ENCODE results near the gene TSEN34.
A peak's percentile ranks its signal among the peaks of the same experiment; 100 is the strongest.
"Not testable (repeated sequence)": the region's sequence is repeated elsewhere in the genome, so short reads cannot be mapped to it uniquely, and the experiment has no call there.

TSEN34 gene

DNA sequence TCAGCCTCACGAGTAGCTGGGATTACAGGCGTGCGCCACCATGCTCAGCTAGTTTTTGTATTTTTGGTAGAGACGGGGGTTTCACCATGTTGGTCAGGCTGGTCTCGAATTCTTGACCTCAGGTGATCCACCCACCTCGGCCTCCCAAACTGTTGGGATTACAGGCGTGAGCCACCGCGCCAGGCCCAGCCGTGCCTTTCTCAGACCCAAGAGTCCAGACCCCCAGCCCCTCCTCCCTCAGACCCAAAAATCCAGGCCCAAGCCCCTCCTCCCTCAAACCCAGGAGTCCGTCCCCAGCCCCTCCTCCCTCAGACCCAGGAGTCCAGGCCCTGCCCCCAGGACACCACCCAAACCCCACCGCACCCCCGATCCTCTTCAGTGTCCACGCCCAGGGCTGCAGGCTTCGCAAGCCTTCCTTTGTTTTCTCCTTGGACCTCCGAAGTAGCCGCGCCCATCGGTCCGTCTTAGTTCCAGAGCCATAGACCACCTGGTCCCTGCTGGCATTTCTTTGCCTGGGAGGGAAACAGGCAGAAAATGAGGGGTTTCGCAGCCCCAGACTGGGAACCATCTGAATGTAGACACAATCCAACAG is 21.9 kb upstream of the TSEN34 start:
- H3K27me3 Mint-ChIP-seq = peaks cover 43% of the 10 kb centered on the region
- CTCF ChIA-PET = interaction anchor here (1.0 to 2.7 kb wide), 5 partner anchors 25 to 97 kb away, joined by 3 to 16 read pairs (median 5); no protein-coding TSS in a partner anchor
- no peak for DNase-seq
- H3K36me3 Mint-ChIP-seq = peaks cover 3% of the 10 kb centered on the region
- peaks cover 18% of the 10 kb centered on the region for H3K4me1 Mint-ChIP-seq
- H3K27ac Mint-ChIP-seq = no peak overlapping the region
- H3K4me3 Mint-ChIP-seq = no peak overlapping the region
- H3K9me3 Mint-ChIP-seq = no peaks in the 10 kb centered on the region

DNA sequence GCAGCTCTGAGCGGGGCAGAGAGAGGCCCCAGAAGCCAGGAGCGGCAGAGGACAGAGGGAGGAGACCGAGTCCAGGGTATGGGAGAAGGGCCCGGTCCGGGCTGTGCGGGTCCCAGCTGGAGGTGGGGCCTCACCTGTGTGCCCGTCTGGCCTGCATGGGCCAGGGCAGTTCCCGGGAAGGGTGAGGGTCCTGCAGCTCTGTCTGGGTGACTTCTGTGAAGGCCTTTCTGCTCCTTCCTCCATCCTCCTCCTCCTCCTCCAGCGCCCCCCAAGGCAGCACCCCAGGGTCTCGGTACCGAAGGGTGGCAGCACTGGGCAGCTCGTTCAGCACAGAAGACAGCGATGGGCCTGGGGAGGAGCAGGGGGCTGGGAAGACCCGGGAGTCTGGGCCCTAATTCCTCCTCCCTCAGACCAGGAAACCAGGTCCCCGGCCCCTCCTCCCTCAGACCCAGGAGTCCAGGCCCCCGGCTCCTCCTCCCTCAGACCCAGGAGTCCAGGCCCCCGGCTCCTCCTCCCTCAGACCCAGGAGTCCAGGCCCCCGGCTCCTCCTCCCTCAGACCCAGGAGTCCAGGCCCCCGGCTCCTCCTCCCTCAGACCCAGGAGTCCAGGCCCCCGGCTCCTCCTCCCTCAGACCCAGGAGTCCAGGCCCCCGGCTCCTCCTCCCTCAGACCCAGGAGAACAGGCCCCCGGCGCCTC is 19.2 kb upstream of the TSEN34 start:
- not testable (repeated sequence) for H3K9me3 Mint-ChIP-seq, H3K36me3 Mint-ChIP-seq, H3K4me1 Mint-ChIP-seq, H3K4me3 Mint-ChIP-seq, DNase-seq
- CTCF ChIA-PET = interaction anchor here (2.6 to 2.7 kb wide), 2 partner anchors 60 to 94 kb away, joined by 11 to 16 read pairs; no protein-coding TSS in a partner anchor
- peak overlapping the region; percentile 49 for H3K27ac Mint-ChIP-seq
- H3K27me3 Mint-ChIP-seq = peaks cover 17% of the 10 kb centered on the region

DNA sequence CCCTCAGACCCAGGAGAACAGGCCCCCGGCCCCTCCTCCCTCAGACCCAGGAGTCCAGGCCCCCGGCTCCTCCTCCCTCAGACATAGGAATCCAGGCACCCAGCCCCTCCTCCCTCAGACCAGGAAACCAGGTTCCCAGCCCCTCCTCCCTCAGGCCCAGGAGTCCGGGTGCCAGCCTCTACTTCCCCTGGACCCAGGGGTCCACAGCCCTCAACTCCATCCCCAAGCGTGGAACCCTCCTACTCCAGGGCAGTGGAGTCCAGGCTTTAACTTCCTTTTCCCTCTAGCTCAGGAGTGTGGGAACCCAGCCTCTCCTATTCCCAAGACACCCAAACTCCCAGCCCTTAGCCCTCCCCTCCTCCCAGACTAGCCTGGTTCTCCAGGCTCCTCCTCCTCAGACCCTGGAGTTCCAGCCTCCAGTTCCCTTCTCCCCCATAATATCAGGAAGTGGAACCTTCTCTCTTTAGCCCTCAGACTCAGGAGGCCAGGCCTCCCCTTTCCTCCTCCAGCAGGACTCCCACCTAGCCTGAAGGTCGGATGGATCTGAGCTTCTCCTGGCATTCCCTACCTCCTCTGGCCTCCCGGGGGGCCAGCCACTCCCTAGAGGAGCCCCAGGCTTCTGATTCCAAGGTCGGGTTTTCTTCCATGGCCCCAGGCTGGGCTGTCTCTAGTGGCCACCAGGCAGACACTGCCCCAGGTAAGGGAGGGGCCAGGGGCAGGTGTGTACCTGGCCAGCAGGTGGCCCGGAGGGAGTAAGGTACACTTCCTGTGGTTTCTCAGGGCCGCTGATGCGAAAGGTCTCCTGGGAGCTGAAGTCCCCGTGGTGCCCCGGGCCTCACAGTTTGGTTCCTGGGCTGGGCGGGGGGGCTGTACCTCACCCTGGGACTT is 18.4 kb upstream of the TSEN34 start, which contains the start of gene TMC4:
TSS of gene TMC4 (minus strand) at position 690 of the 888 bp plus-strand sequence. CDS start at position 647, 43 bp downstream.
- H3K4me3 Mint-ChIP-seq = no peak within 1 kb of the TSS
- DNase-seq = peak; percentile 36
- no peak within 1 kb of the TSS for H3K27ac Mint-ChIP-seq
- H3K27me3 Mint-ChIP-seq = peaks cover 15% of the 10 kb centered on the region
- H3K36me3 Mint-ChIP-seq = peaks cover 1% of the 10 kb centered on the region
- CTCF ChIA-PET = interaction anchor here (2.0 kb wide), 1 partner anchor 93 kb away, joined by 5 read pairs; no protein-coding TSS in a partner anchor
- H3K9me3 Mint-ChIP-seq = no peaks in the 10 kb centered on the region
- H3K4me1 Mint-ChIP-seq = peaks cover 6% of the 10 kb centered on the region

DNA sequence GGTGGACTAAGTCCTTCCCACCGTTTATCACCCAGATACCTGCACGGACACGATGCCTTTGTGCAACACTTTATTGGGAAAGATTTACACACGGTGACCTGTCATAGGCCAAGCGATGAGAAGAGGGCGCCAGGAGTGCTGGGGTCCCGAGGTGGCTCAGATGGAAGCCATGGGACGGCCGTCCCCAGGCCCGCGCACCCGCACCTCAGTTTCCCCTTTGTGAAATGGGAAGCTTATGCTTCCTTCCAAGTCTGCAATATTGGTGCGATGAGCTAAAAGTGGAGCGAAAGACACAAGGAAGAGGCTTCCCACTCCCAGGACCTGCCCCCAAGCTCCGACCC is 17.8 kb upstream of the TSEN34 start:
- Mint-ChIP-seq H3K4me1 (peaks cover 2% of the 10 kb centered on the region), H3K27me3 (peaks cover 15% of the 10 kb centered on the region), H3K36me3 (peaks cover 5% of the 10 kb centered on the region), H3K9me3 (no peaks in the 10 kb centered on the region), H3K4me3 (no peak overlapping the region), H3K27ac (no peak overlapping the region)
- no peak for DNase-seq
- CTCF ChIA-PET = interaction anchor here (2.0 kb wide), 1 partner anchor 92 kb away, joined by 5 read pairs; no protein-coding TSS in a partner anchor

DNA sequence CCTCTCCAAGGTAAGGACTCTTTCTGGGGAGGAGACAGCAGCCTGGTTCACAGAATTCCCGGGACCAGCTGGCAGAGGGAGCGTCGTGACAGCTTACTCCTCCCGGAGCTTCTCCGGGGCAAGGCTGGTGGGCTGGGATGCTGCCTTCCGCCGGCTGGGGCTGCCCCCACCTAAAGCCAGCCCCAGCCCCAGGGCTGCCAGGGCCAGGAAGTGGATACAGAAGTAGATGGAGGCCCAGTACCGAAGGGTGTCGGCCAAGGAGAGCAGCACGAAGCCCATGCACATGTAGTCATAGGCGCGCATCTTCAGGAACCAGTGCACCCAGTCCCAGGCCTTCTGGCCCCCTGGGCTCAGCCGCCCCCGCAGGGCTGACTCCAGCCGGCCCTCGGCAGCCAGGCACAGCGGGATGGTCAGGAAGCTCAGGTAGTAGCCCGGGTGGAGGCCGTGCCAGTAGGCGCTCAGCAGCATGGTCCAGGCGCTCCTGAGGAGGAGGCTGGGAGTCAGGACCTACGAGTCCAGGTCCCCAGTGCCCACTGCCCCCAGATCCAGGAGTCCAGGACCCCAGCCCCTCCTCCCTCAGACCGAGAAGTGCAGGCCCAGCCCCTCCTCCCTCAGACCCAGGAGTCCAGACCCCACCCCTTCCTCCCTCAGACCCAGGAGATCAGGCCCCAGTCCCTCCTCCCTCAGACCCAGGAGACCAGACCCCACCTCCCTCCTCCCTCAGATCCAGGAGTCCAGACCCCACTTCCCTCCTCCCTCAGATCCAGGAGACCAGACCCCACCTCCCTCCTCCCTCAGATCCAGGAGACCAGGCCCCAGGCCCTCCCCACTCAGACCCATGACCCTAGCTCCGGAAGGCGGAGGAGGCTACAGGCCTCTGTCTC is 16.9 kb upstream of the TSEN34 start:
- H3K9me3 Mint-ChIP-seq = no peaks in the 10 kb centered on the region
- no peak overlapping the region for H3K27ac Mint-ChIP-seq
- CTCF ChIA-PET = interaction anchor here (2.0 kb wide), 1 partner anchor 92 kb away, joined by 5 read pairs; no protein-coding TSS in a partner anchor
- H3K4me1 Mint-ChIP-seq = no peaks in the 10 kb centered on the region
- H3K27me3 Mint-ChIP-seq = peaks cover 15% of the 10 kb centered on the region
- H3K4me3 Mint-ChIP-seq = no peak overlapping the region
- H3K36me3 Mint-ChIP-seq = peaks cover 8% of the 10 kb centered on the region
- no peak for DNase-seq

DNA sequence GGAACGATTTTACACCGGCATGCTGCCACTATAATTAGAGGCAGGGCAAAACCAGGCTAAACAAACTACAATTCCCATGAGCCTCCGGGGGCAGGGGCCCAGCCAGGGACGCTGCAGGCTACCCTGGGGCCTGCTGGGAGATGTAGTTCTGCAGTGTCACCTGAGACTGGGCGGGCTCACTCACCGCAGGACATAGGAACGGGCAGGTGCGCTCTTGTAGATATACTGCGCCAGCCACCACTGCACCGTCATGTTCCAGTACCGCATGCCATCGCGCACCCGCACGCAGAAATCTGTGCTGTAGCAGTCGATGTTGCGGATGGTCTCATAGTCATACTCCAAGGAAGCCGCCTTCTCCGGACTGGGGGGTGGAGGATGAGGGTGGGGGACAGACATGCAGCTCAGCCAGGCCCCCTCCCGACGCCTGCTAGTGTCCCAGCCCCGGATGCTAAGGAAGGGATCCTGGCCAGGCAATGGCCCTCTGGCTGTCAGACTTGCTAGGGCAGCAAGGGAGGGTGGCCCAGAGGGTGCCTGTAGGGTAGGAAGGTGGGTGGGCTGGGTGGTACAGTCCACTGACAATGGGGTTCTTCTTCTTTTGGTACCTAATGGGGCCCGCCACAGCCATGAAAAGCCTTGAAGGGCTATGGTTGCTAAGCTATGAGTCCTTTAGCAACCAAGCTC is 12.4 kb upstream of the TSEN34 start:
- Mint-ChIP-seq H3K27ac (no peak overlapping the region), H3K4me1 (no peaks in the 10 kb centered on the region), H3K36me3 (peaks cover 8% of the 10 kb centered on the region), H3K27me3 (no peaks in the 10 kb centered on the region), H3K4me3 (no peak overlapping the region), H3K9me3 (no peaks in the 10 kb centered on the region)
- DNase-seq = peak; percentile 59
- CTCF ChIA-PET = interaction anchor here (1.0 to 1.5 kb wide), 2 partner anchors 9 to 54 kb away, joined by 3 to 4 read pairs; no protein-coding TSS in a partner anchor

DNA sequence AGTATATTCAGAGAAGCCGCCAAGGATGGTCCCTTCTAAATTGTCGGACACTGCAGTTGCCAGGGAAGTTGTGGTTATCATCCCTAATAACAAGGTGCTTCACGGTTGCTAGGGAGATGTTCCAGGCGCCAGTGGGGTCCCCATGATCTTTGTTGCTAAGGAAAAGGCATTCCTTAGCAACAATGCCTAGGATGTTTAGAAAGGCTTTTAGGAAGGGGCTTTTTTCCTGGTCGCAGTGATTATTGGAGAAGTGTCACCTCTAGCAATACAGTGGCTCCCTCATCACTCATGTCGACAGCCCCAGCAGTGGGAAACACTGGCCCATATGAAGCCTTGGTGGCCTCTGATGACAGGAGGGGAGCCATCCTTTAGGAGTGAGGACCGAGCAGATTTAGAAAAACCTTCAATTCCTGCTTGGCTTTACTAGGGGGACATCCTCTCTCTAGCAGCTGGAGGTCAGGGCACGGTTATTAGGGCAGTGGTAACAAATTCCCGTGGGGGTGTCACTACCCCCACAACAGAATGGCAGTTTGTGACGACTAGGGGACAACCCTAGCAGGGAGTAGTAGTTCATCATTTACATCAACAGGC is 11.8 kb upstream of the TSEN34 start:
- no peaks in the 10 kb centered on the region for H3K9me3 Mint-ChIP-seq
- no peaks in the 10 kb centered on the region for H3K4me1 Mint-ChIP-seq
- H3K4me3 Mint-ChIP-seq = no peak overlapping the region
- H3K27ac Mint-ChIP-seq = no peak overlapping the region
- peaks cover 8% of the 10 kb centered on the region for H3K36me3 Mint-ChIP-seq
- no peaks in the 10 kb centered on the region for H3K27me3 Mint-ChIP-seq
- CTCF ChIA-PET = interaction anchor here (1.5 kb wide), 1 partner anchor 53 kb away, joined by 4 read pairs; no protein-coding TSS in a partner anchor
- no peak for DNase-seq

DNA sequence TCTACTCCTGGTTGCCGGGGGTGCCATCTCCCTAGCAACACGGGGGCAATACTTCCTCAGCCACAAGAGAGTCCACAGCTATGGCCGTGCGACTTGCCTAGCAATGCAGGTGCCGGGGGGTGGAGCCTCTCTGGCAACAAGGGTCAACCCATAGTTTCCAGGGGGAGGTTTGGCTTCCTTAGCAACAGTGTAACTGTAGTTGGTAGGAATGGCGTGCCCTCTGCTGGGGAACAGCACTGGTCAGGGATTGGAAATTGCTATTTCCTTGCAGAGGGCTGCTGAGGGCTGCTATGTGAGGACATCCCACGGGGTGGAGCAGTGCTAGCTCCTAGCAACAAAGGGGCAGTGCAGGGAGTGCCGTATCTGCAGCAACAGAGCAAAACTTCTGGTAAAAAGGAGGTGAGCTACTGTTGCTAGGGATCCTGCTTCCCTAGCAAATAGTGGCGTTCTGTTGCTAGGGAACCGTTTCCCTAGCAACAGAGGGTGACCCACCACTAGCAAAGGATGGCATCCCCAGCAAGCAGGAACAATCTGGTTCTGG is 11.1 kb upstream of the TSEN34 start:
- no peaks in the 10 kb centered on the region for H3K4me1 Mint-ChIP-seq
- CTCF ChIA-PET = interaction anchor here (0.9 to 1.5 kb wide), 2 partner anchors 10 to 52 kb away, joined by 3 to 4 read pairs; partner anchors contain the start of gene MBOAT7
- no peaks in the 10 kb centered on the region for H3K9me3 Mint-ChIP-seq
- DNase-seq = no peak
- H3K4me3 Mint-ChIP-seq = no peak overlapping the region
- H3K27me3 Mint-ChIP-seq = no peaks in the 10 kb centered on the region
- H3K36me3 Mint-ChIP-seq = peaks cover 8% of the 10 kb centered on the region
- no peak overlapping the region for H3K27ac Mint-ChIP-seq

DNA sequence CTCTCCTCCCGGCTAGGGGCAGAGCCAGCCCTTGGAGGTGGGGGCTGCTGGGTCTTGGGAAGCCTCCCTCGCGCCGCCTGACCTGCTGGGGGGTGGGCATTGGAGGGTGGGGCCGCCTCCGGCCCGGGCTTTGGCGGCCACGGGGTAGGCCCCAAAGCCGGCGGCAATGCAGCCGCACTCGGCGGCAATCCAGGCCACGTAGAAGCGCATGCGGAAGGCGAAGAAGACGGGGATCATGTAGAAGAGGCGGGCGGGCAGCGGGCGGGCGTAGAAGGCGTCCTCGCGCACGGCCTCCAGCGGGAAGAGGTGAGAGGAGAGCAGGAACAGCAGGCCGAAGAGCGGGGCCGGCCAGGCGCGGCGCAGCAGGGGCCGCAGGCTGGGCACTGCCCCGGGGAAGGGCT is 10.4 kb upstream of the TSEN34 start:
- Mint-ChIP-seq H3K4me3 (no peak overlapping the region), H3K27me3 (no peaks in the 10 kb centered on the region), H3K4me1 (no peaks in the 10 kb centered on the region), H3K27ac (no peak overlapping the region), H3K9me3 (no peaks in the 10 kb centered on the region), H3K36me3 (peaks cover 10% of the 10 kb centered on the region)
- no peak for DNase-seq
- CTCF ChIA-PET = interaction anchor here (0.9 kb wide), 1 partner anchor 9 kb away, joined by 3 read pairs; the partner anchor contains the start of gene MBOAT7

DNA sequence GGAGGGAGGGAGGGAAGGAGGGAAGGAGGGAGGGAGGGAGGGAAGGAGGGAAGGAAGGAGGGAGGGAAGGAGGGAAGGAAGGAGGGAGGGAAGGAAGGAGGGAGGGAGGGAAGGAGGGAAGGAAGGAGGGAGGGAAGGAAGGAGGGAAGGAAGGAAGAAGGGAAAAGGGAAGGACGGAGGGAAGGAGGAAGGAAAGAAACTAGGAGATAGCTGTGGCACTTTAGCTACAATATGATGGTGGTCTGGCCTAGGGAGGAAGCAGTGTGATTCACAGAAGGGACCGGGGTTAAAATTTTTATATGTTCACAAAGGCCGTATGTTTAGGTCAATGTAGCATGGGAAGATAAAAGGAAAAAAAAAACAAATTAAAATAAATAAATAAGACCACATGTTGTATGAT is 9.2 kb upstream of the TSEN34 start:
- H3K4me3 Mint-ChIP-seq, H3K27me3 Mint-ChIP-seq, CTCF ChIA-PET: not testable (repeated sequence)

DNA sequence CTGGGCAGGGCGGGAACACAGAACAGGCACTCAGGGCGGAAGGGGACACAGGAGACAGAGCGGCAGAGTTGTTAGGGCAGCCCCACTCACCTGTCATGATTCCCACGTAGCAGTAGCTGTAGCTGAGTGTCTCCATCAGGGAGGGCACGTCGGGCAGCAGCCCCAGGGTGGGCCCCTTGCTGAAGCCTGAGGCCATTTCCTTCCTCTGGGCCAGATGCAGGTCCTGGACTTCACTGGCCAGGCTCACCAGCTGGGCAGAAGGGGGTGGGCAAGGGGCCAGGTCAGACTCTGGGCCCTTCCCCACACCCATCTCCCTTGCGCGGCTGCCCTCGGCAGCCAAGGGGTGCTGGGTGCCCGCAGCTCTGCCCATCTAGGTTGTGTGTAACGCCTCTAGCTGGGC is 7.7 kb upstream of the TSEN34 start:
- Mint-ChIP-seq H3K4me3 (no peak overlapping the region), H3K4me1 (peaks cover 22% of the 10 kb centered on the region), H3K9me3 (no peaks in the 10 kb centered on the region), H3K36me3 (peaks cover 11% of the 10 kb centered on the region), H3K27ac (no peak overlapping the region), H3K27me3 (no peaks in the 10 kb centered on the region)
- no peak for DNase-seq
- CTCF ChIA-PET = interaction anchor here (2.1 kb wide), 1 partner anchor 82 kb away, joined by 4 read pairs; no protein-coding TSS in a partner anchor

More for the DNA sequence above, 9.2 kb upstream of the TSEN34 start:
- not testable (repeated sequence) for DNase-seq, H3K27ac Mint-ChIP-seq, H3K4me1 Mint-ChIP-seq, H3K9me3 Mint-ChIP-seq
- peaks cover 12% of the 10 kb centered on the region for H3K36me3 Mint-ChIP-seq

DNA sequence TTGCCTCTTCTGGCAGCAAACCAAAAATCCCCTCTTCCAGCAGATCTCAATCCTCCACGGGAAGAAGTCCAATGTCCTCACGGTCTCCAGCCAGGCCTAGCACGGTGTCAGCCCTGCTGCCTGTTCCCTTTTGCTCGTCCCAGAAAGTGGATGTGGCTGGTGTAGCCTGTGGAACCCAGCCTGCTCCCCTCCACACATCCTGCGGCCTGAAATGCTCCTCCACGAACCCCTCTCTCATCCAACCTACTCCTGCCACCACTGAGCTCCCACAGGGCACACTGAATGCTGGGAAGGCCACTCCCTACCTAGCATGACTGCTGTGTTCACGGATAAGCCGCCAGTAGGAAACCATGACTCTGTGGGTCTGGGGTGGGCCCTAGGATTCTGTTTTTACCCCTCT is 4.8 kb upstream of the TSEN34 start:
- Mint-ChIP-seq H3K27ac (no peak overlapping the region), H3K9me3 (no peaks in the 10 kb centered on the region), H3K36me3 (peaks cover 9% of the 10 kb centered on the region), H3K4me1 (peaks cover 27% of the 10 kb centered on the region), H3K27me3 (no peaks in the 10 kb centered on the region), H3K4me3 (no peak overlapping the region)
- CTCF ChIA-PET = no interaction called here
- no peak for DNase-seq
